Common myeloid progenitor, CD34-positive (primary cell): Measurements from ENCODE around the gene SLC25A6.
"Not testable (repeated sequence)": the region's sequence is repeated elsewhere in the genome, so short reads cannot be mapped to it uniquely, and the experiment has no call there.

ENCODE experiments used
- CTCF ChIA-PET: fragments of 350-600 bp; sonication (Branson Sonifier 250); formaldehyde crosslinking; loops from one replicate; lab custom pipeline; 2021; ENCODE audit warnings: antibody characterized with exemption; lab: Charles Lee
- POLR2A ChIA-PET: fragments of 350-600 bp; sonication (Branson Sonifier 250); formaldehyde crosslinking; loops from one replicate; lab custom pipeline; 2021; ENCODE audit warnings: antibody characterized with exemption; lab: Charles Lee
- DNase-seq, 3 donors: peaks; one replicate each; pipeline versions ENCODE4 v3.0.0 to v3.0.0-alpha.2; 2013
- H3K27ac ChIP-seq, 2 experiments: 1 replicate in 1 of 2; 2 replicates in 1 of 2; pipeline ENCODE4 v1.7.0; 2013; ENCODE audit warnings: inconsistent platforms in 2 of 2, low read length in 2 of 2, mild to moderate bottlenecking in 2 of 2, low read depth in 1 of 2, moderate library complexity in 1 of 2; ENCODE audit not compliant: severe bottlenecking in 2 of 2, insufficient read depth in 1 of 2, poor library complexity in 1 of 2
- H3K27me3 ChIP-seq, 5 experiments: replicated peaks in 2 of 5; 1 replicate in 3 of 5; 2 replicates in 2 of 5; pipeline versions ENCODE4 v1.6.1 to v1.7.0; 2013; ENCODE audit warnings: low read length in 4 of 5, mild to moderate bottlenecking in 2 of 5, moderate library complexity in 2 of 5, inconsistent platforms in 1 of 5; ENCODE audit not compliant: insufficient read depth in 5 of 5, control insufficient read depth in 4 of 5
- H3K36me3 ChIP-seq, 4 experiments: 1 replicate in 2 of 4; 2 replicates in 2 of 4; pipeline versions ENCODE4 v1.6.1 to v1.7.0; 2013; ENCODE audit warnings: low read length in 3 of 4, control low read depth in 1 of 4, mild to moderate bottlenecking in 1 of 4; ENCODE audit not compliant: control insufficient read depth in 4 of 4, insufficient read depth in 4 of 4
- H3K4me1 ChIP-seq, 4 experiments: 1 replicate in 3 of 4; 2 replicates in 1 of 4; pipeline versions ENCODE4 v1.6.1 to v1.7.1; 2013; ENCODE audit warnings: low read length in 3 of 4, mild to moderate bottlenecking in 3 of 4, control low read depth in 1 of 4, inconsistent platforms in 1 of 4, moderate library complexity in 1 of 4; ENCODE audit not compliant: control insufficient read depth in 4 of 4, insufficient read depth in 4 of 4; ENCODE audit errors: control extremely low read depth in 1 of 4
- H3K4me3 ChIP-seq, 7 experiments: 1 replicate in 4 of 7; 2 replicates in 3 of 7; pipeline versions ENCODE4 v1.5.1 to v1.7.0; 2013; ENCODE audit warnings: mild to moderate bottlenecking in 7 of 7, low read length in 6 of 7, moderate library complexity in 6 of 7, inconsistent platforms in 2 of 7, low read depth in 2 of 7, control low read depth in 1 of 7; ENCODE audit not compliant: insufficient read depth in 4 of 7, control insufficient read depth in 1 of 7; ENCODE audit errors: extremely low read depth in 1 of 7
- H3K9me3 ChIP-seq, 5 experiments: 1 replicate in 4 of 5; 2 replicates in 1 of 5; pipeline versions ENCODE4 v1.6.1 to v1.7.1; 2013; ENCODE audit warnings: low read length in 4 of 5, mild to moderate bottlenecking in 2 of 5, inconsistent platforms in 1 of 5, low read depth in 1 of 5, moderate library complexity in 1 of 5; ENCODE audit not compliant: control insufficient read depth in 4 of 5, insufficient read depth in 2 of 5; ENCODE audit errors: control extremely low read depth in 1 of 5
- WGBS: methylation state at CpG from one replicate; pipeline ENCODE4 v1.1.5; 2013; ENCODE audit not compliant: insufficient coverage; 5-methylcytosine and 5-hydroxymethylcytosine counted together

The SLC25A6 gene

GRCh38 chrX:1412551-1413161, 20.7 kb upstream of the SLC25A6 start:
- WGBS = 96% methylated on average over 30 of the region's 31 CpGs
- Histone ChIP-seq H3K9me3 (no peaks in the 10 kb centered on the region), H3K4me1 (no peaks in the 10 kb centered on the region), H3K36me3 (peaks cover 5 to 55% (median 38%) of the 10 kb centered on the region in 4 experiments), H3K27me3 (no peaks in the 10 kb centered on the region), H3K27ac (no peak overlapping the region), H3K4me3 (no peak overlapping the region)
- CTCF ChIA-PET = no interaction called here
- POLR2A ChIA-PET = no interaction called here
- DNase-seq = no peak

- WGBS = 96% methylated on average over 12 of the region's 12 CpGs
- Histone ChIP-seq H3K9me3 (peaks cover 0 to 2% (median 0%) of the 10 kb centered on the region in 5 experiments), H3K27ac (no peak overlapping the region), H3K4me3 (no peak overlapping the region), H3K36me3 (peaks cover 12 to 55% (median 36%) of the 10 kb centered on the region in 4 experiments), H3K4me1 (no peaks in the 10 kb centered on the region), H3K27me3 (no peaks in the 10 kb centered on the region)
- POLR2A ChIA-PET = no interaction called here
- no peak for DNase-seq
- CTCF ChIA-PET = no interaction called here
Measured at GRCh38 chrX:1411326-1411725, 19.4 kb upstream of the SLC25A6 start.

- peaks cover 0 to 6% (median 0%) of the 10 kb centered on the region in 5 experiments for H3K9me3 ChIP-seq
- H3K27ac ChIP-seq = no peak overlapping the region
- no peak for DNase-seq
- H3K36me3 ChIP-seq = peaks cover 24 to 62% (median 38%) of the 10 kb centered on the region in 4 experiments
- ChIA-PET POLR2A (no interaction called here), CTCF (no interaction called here)
- no peak overlapping the region for H3K4me3 ChIP-seq
- H3K27me3 ChIP-seq = no peaks in the 10 kb centered on the region
- no peaks in the 10 kb centered on the region for H3K4me1 ChIP-seq
Measured at GRCh38 chrX:1407035-1407434, 15.1 kb upstream of the SLC25A6 start.

GRCh38 chrX:1405769-1406168, 13.9 kb upstream of the SLC25A6 start:
- CTCF ChIA-PET, H3K27me3 ChIP-seq, POLR2A ChIA-PET, H3K4me3 ChIP-seq, DNase-seq, H3K9me3 ChIP-seq, H3K4me1 ChIP-seq, H3K27ac ChIP-seq: not testable (repeated sequence)
- 95% methylated on average over 2 of the region's 2 CpGs for WGBS
- peaks cover 23 to 60% (median 35%) of the 10 kb centered on the region in 4 experiments for H3K36me3 ChIP-seq

- H3K9me3 ChIP-seq, DNase-seq, H3K4me3 ChIP-seq, CTCF ChIA-PET, H3K27me3 ChIP-seq, H3K27ac ChIP-seq, POLR2A ChIA-PET, H3K4me1 ChIP-seq: not testable (repeated sequence)
- H3K36me3 ChIP-seq = peaks cover 25 to 71% (median 42%) of the 10 kb centered on the region in 4 experiments
- 98% methylated on average over 3 of the region's 3 CpGs for WGBS
Measured at GRCh38 chrX:1403867-1404266, 12.0 kb upstream of the SLC25A6 start.

GRCh38 chrX:1403228-1403627, 11.3 kb upstream of the SLC25A6 start:
- no peak for DNase-seq
- no peak overlapping the region for H3K27ac ChIP-seq
- peaks cover 0 to 6% (median 0%) of the 10 kb centered on the region in 5 experiments for H3K9me3 ChIP-seq
- H3K36me3 ChIP-seq = peaks cover 26 to 75% (median 47%) of the 10 kb centered on the region in 4 experiments
- ChIA-PET CTCF (no interaction called here), POLR2A (no interaction called here)
- H3K4me3 ChIP-seq = no peak overlapping the region
- WGBS = 95% methylated on average over 4 of the region's 10 CpGs
- H3K27me3 ChIP-seq = no peaks in the 10 kb centered on the region
- H3K4me1 ChIP-seq = no peaks in the 10 kb centered on the region

- 97% methylated on average over 21 of the region's 30 CpGs for WGBS
- peaks cover 0 to 6% (median 0%) of the 10 kb centered on the region in 5 experiments for H3K9me3 ChIP-seq
- CTCF ChIA-PET = no interaction called here
- H3K27me3 ChIP-seq = no peaks in the 10 kb centered on the region
- peaks cover 25 to 68% (median 42%) of the 10 kb centered on the region in 4 experiments for H3K36me3 ChIP-seq
- POLR2A ChIA-PET = no interaction called here
- no peak for DNase-seq
- H3K4me1 ChIP-seq = no peaks in the 10 kb centered on the region
- H3K27ac ChIP-seq = no peak overlapping the region
- H3K4me3 ChIP-seq = no peak overlapping the region
Measured at GRCh38 chrX:1401611-1402430, 9.9 kb upstream of the SLC25A6 start.
